ENCODE measurements around the gene HUWE1. TPM values are rescaled to one million over a fixed set of nuclear protein-coding genes. Genes with fewer than 3 reads are reported as not detected.

HUWE1 gene
- total RNA-seq, 3 donors from 2014 or later (not counting 1 experiment from before 2014, with no cell fraction given): 187 to 241 (median 218) TPM

- peaks cover 66% of the 10 kb centered on the region for H3K36me3 ChIP-seq (ENCODE audit: control insufficient read depth, insufficient read depth, low read length)
- peaks cover 6% of the 10 kb centered on the region for H3K36me3 Mint-ChIP-seq
- H3K4me1 ChIP-seq (ENCODE audit: control insufficient read depth, insufficient read depth, low read length): no peaks in the 10 kb centered on the region
- H3K27me3 ChIP-seq (ENCODE audit: control insufficient read depth, insufficient read depth, low read length): no peaks in the 10 kb centered on the region
- ATAC-seq (no peak), DNase-seq (no peak)
- no peaks in the 10 kb centered on the region for H3K27me3 Mint-ChIP-seq (ENCODE audit: low read depth in 2 of 2)
- intact Hi-C loops (cut with micrococcal nuclease): no loop called here
- WGBS (ENCODE audit: insufficient coverage): no CpG with 5 or more reads among the region's 1 CpG
- H3K27ac ChIP-seq (ENCODE audit: low read length): no peak overlapping the region
- no peak for TF ChIP-seq CTCF (IDR thresholded peaks at IDR 0.05)
- H3K27ac Mint-ChIP-seq: no peak overlapping the region
- no peak overlapping the region for H3K4me3 Mint-ChIP-seq
- no peaks in the 10 kb centered on the region for H3K9me3 ChIP-seq (ENCODE audit: control insufficient read depth, insufficient read depth, low read length)
- H3K9me3 Mint-ChIP-seq: no peaks in the 10 kb centered on the region
- H3K4me1 Mint-ChIP-seq: no peaks in the 10 kb centered on the region
- no peak overlapping the region for H3K4me3 ChIP-seq (ENCODE audit: low read length)
Measured at GRCh38 chrX:53594354-53594753, 92.2 kb downstream of the HUWE1 start.

- intact Hi-C loops (cut with micrococcal nuclease): no loop called here
- Histone ChIP-seq H3K27ac (ENCODE audit: low read length) (no peak overlapping the region), H3K4me1 (ENCODE audit: control insufficient read depth, insufficient read depth, low read length) (no peaks in the 10 kb centered on the region), H3K9me3 (ENCODE audit: control insufficient read depth, insufficient read depth, low read length) (no peaks in the 10 kb centered on the region), H3K27me3 (ENCODE audit: control insufficient read depth, insufficient read depth, low read length) (no peaks in the 10 kb centered on the region), H3K4me3 (ENCODE audit: low read length) (no peak overlapping the region), H3K36me3 (ENCODE audit: control insufficient read depth, insufficient read depth, low read length) (peaks cover 97% of the 10 kb centered on the region)
- H3K36me3 Mint-ChIP-seq: peaks cover 6% of the 10 kb centered on the region
- no peak overlapping the region for H3K4me3 Mint-ChIP-seq
- no peak overlapping the region for H3K27ac Mint-ChIP-seq
- H3K9me3 Mint-ChIP-seq: no peaks in the 10 kb centered on the region
- no peak for TF ChIP-seq CTCF (IDR thresholded peaks at IDR 0.05)
- ATAC-seq: no peak
- no peaks in the 10 kb centered on the region for H3K27me3 Mint-ChIP-seq (ENCODE audit: low read depth in 2 of 2)
- DNase-seq: no peak
- H3K4me1 Mint-ChIP-seq: no peaks in the 10 kb centered on the region
- WGBS (ENCODE audit: insufficient coverage): 100% methylated on average over 1 of the region's 5 CpGs
Measured at GRCh38 chrX:53587795-53588420, 98.6 kb downstream of the HUWE1 start.

GRCh38 chrX:53584891-53585290 lies 101.6 kb downstream of the HUWE1 start:
- ATAC-seq (no peak), DNase-seq (no peak)
- H3K4me1 ChIP-seq (ENCODE audit: control insufficient read depth, insufficient read depth, low read length): no peaks in the 10 kb centered on the region
- no peak for TF ChIP-seq CTCF (IDR thresholded peaks at IDR 0.05)
- no peak overlapping the region for H3K27ac ChIP-seq (ENCODE audit: low read length)
- H3K9me3 Mint-ChIP-seq: no peaks in the 10 kb centered on the region
- intact Hi-C loops (cut with micrococcal nuclease): no loop called here
- H3K27ac Mint-ChIP-seq: no peak overlapping the region
- H3K4me3 Mint-ChIP-seq: no peak overlapping the region
- 97% methylated on average over 6 of the region's 9 CpGs for WGBS (ENCODE audit: insufficient coverage)
- H3K36me3 Mint-ChIP-seq: no peaks in the 10 kb centered on the region
- H3K27me3 ChIP-seq (ENCODE audit: control insufficient read depth, insufficient read depth, low read length): no peaks in the 10 kb centered on the region
- no peaks in the 10 kb centered on the region for H3K4me1 Mint-ChIP-seq
- H3K27me3 Mint-ChIP-seq (ENCODE audit: low read depth in 2 of 2): no peaks in the 10 kb centered on the region
- peaks cover 84% of the 10 kb centered on the region for H3K36me3 ChIP-seq (ENCODE audit: control insufficient read depth, insufficient read depth, low read length)
- H3K4me3 ChIP-seq (ENCODE audit: low read length): no peak overlapping the region
- H3K9me3 ChIP-seq (ENCODE audit: control insufficient read depth, insufficient read depth, low read length): no peaks in the 10 kb centered on the region

GRCh38 chrX:53583571-53583970 lies 102.9 kb downstream of the HUWE1 start:
- Mint-ChIP-seq H3K9me3 (no peaks in the 10 kb centered on the region), H3K27me3 (ENCODE audit: low read depth in 2 of 2) (no peaks in the 10 kb centered on the region), H3K36me3 (no peaks in the 10 kb centered on the region), H3K4me1 (no peaks in the 10 kb centered on the region), H3K4me3 (no peak overlapping the region), H3K27ac (no peak overlapping the region)
- no peak for TF ChIP-seq CTCF (IDR thresholded peaks at IDR 0.05)
- 96% methylated on average over 6 of the region's 7 CpGs for WGBS (ENCODE audit: insufficient coverage)
- Histone ChIP-seq H3K27me3 (ENCODE audit: control insufficient read depth, insufficient read depth, low read length) (no peaks in the 10 kb centered on the region), H3K4me1 (ENCODE audit: control insufficient read depth, insufficient read depth, low read length) (no peaks in the 10 kb centered on the region), H3K36me3 (ENCODE audit: control insufficient read depth, insufficient read depth, low read length) (peaks cover 72% of the 10 kb centered on the region), H3K27ac (ENCODE audit: low read length) (no peak overlapping the region), H3K9me3 (ENCODE audit: control insufficient read depth, insufficient read depth, low read length) (no peaks in the 10 kb centered on the region), H3K4me3 (ENCODE audit: low read length) (no peak overlapping the region)
- no peak for ATAC-seq
- intact Hi-C loops (cut with micrococcal nuclease): no loop called here
- DNase-seq: no peak

Measured in natural killer cell (primary cell).